ENCODE results near the gene IL1RAPL2.

DNA sequence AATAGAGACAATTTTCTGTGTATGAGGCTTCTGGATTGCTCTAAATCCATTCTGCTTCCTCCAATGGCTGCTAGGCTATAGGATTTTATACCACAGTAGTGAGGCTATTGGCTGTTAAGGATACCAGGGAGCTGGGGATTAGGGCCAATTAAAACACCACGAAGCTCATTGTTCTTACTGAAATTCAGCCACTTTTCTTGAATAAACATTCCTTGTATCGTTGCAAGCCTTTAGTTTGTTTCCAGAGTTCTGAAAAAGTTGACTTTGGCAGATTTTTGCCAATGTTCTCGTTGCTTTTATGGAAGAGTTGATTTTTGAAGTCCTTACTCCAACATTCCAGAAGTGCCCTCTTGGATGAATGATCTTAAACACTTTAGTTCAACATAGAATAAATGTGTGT is 892.8 kb downstream of the IL1RAPL2 start:
- TF ChIP-seq EZH2 (IDR thresholded peaks at IDR 0.05) (no peak), POLR2AphosphoS5 (IDR thresholded peaks at IDR 0.05; ENCODE audit: borderline replicate concordance, low read depth, low read length) (no peak)
